ENCODE results near the gene KIFC1.

GRCh38 chr6:33423777-33424176 lies 32.2 kb downstream of the KIFC1 start:
- TF ChIP-seq POLR2AphosphoS5 (IDR thresholded peaks at IDR 0.05; ENCODE audit: insufficient read depth in 1 of 2, low read depth in 1 of 2) (no peak), CTCF (IDR thresholded peaks at IDR 0.05) (no peak), POLR2A (IDR thresholded peaks at IDR 0.05) (no peak)
